Glomerular endothelial cell (primary cell): ENCODE results near the gene USP35. TPM values are rescaled to one million over a fixed set of nuclear protein-coding genes. Genes with fewer than 3 reads are reported as not detected.
"Not testable (repeated sequence)": the region's sequence is repeated elsewhere in the genome, so short reads cannot be mapped to it uniquely, and the experiment has no call there.

ENCODE experiments used
- DNase-seq: peaks from one replicate; pipeline ENCODE4 v3.0.0-alpha.2; 2011; ENCODE audit warnings: low read depth, low spot score; ENCODE audit errors: extremely low read depth
- total RNA-seq: library from RNA; depleted of rRNA; stranded (reverse); fragments of >200 nt; gene quantifications from 2 replicates; pipeline ENCODE4 v1.2.3, GENCODE V29; 2015

USP35 gene
- total RNA-seq, 1 donor from 2014 or later, result 12.5 TPM

- peak; percentile 42 for DNase-seq
These were observed 39.7 kb downstream of the USP35 start for GRCh38 chr11:78228467-78228866.

GRCh38 chr11:78229106-78229505, 40.4 kb downstream of the USP35 start:
- no peak for DNase-seq

GRCh38 chr11:78230161-78230877, 41.6 kb downstream of the USP35 start:
- no peak for DNase-seq

GRCh38 chr11:78231962-78232501, 43.3 kb downstream of the USP35 start:
- no peak for DNase-seq

- not testable (repeated sequence) for DNase-seq
These were observed 44.3 kb downstream of the USP35 start for GRCh38 chr11:78233046-78233445.

GRCh38 chr11:78234006-78234405, 45.3 kb downstream of the USP35 start:
- DNase-seq, result no peak

GRCh38 chr11:78237293-78238046, 48.8 kb downstream of the USP35 start:
- DNase-seq, result no peak

GRCh38 chr11:78239781-78240180, 51.1 kb downstream of the USP35 start:
- no peak for DNase-seq

GRCh38 chr11:78241475-78241874, 52.8 kb downstream of the USP35 start:
- no peak for DNase-seq

- DNase-seq, result no peak
These were observed 55.4 kb downstream of the USP35 start for GRCh38 chr11:78244080-78244479.

- DNase-seq, result no peak
These were observed 56.0 kb downstream of the USP35 start for GRCh38 chr11:78244546-78245255.

GRCh38 chr11:78248191-78248590, 59.5 kb downstream of the USP35 start:
- no peak for DNase-seq

- no peak for DNase-seq
These were observed 60.2 kb downstream of the USP35 start for GRCh38 chr11:78248903-78249302.

- no peak for DNase-seq
These were observed 61.4 kb downstream of the USP35 start for GRCh38 chr11:78250099-78250498.

GRCh38 chr11:78251083-78251775, 62.5 kb downstream of the USP35 start:
- peak; percentile 10 for DNase-seq

GRCh38 chr11:78253797-78254196, 65.1 kb downstream of the USP35 start:
- no peak for DNase-seq

- no peak for DNase-seq
These were observed 65.5 kb downstream of the USP35 start for GRCh38 chr11:78254268-78254667.

- no peak for DNase-seq
These were observed 67.2 kb downstream of the USP35 start for GRCh38 chr11:78255919-78256318.

GRCh38 chr11:78256962-78257361, 68.2 kb downstream of the USP35 start:
- DNase-seq, result no peak

- DNase-seq, result no peak
These were observed 68.9 kb downstream of the USP35 start for GRCh38 chr11:78257654-78258053.
